Measurements from ENCODE around the gene PLAC1.

- TF ChIP-seq POLR2A (IDR thresholded peaks at IDR 0.05) (no peak), EP300 (IDR thresholded peaks at IDR 0.05) (no peak)
Observed at GRCh38 chrX:134603806-134604700, 54.2 kb downstream of the PLAC1 start.
